IPS-20b (cell line): ENCODE measurements around the gene NMT1.

Experiments
- H3K27ac ChIP-seq: one replicate; pipeline ENCODE4 v1.5.1; 2013; ENCODE audit warnings: low read length
- H3K27me3 ChIP-seq: 2 replicates; pipeline ENCODE4 v1.6.1; 2013; ENCODE audit warnings: mild to moderate bottlenecking, low read length, inconsistent platforms; ENCODE audit not compliant: insufficient read depth
- H3K36me3 ChIP-seq: 2 replicates; pipeline ENCODE4 v1.6.1; 2013; ENCODE audit warnings: low read depth, mild to moderate bottlenecking, inconsistent platforms, low read length, moderate library complexity; ENCODE audit not compliant: insufficient read depth
- H3K4me1 ChIP-seq: 2 replicates; pipeline ENCODE4 v1.6.1; 2013; ENCODE audit warnings: mild to moderate bottlenecking, control low read depth, inconsistent platforms, low read length, moderate library complexity; ENCODE audit not compliant: insufficient read depth
- H3K4me3 ChIP-seq: 2 replicates; pipeline ENCODE4 v1.5.1; 2013; ENCODE audit warnings: mild to moderate bottlenecking, low read length, inconsistent platforms
- H3K9ac ChIP-seq: 2 replicates; pipeline ENCODE4 v1.6.1; 2013; ENCODE audit warnings: low read depth, mild to moderate bottlenecking, inconsistent platforms, low read length, moderate library complexity
- H3K9me3 ChIP-seq: 2 replicates; pipeline ENCODE4 v1.6.1; 2013; ENCODE audit warnings: mild to moderate bottlenecking, low read depth, low read length, inconsistent platforms; ENCODE audit not compliant: insufficient read depth

The NMT1 gene

DNA sequence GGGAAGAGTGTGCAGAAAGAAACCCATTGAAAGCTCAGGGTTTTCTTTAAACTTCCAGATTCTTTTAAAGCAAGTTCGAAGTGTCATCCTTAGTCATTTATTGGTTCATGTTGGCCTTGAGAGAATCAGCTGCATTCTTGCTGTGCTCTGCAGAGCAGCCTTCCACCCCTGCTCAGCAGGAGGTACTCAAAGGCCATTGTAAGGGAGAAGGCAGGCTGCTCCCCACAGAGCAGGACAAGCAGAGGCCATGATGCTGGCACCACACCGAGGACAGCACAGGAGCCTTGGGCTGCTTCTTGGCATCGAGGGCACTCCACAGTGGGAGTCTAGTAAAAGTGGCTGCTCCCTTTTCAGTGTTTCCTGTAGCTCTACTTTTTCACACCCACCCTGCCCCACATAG is 29.6 kb downstream of the NMT1 start:
- peaks cover 4% of the 10 kb centered on the region for H3K4me1 ChIP-seq
- H3K36me3 ChIP-seq = peaks cover 89% of the 10 kb centered on the region
- no peaks in the 10 kb centered on the region for H3K27me3 ChIP-seq
- H3K27ac ChIP-seq = no peak overlapping the region
- H3K9ac ChIP-seq = peak overlapping the region; percentile 17; the same call in 1 of the 2 replicates
- no peaks in the 10 kb centered on the region for H3K9me3 ChIP-seq
- peak overlapping the region; percentile 19; the same call in 1 of the 2 replicates for H3K4me3 ChIP-seq

- Histone ChIP-seq H3K4me1 (peaks cover 4% of the 10 kb centered on the region), H3K9ac (no peak overlapping the region), H3K36me3 (peaks cover 91% of the 10 kb centered on the region), H3K9me3 (no peaks in the 10 kb centered on the region), H3K27me3 (no peaks in the 10 kb centered on the region), H3K27ac (no peak overlapping the region), H3K4me3 (no peak overlapping the region)
Observed at GRCh38 chr17:45091778-45092425, 30.8 kb downstream of the NMT1 start.

- Histone ChIP-seq H3K36me3 (peaks cover 91% of the 10 kb centered on the region), H3K4me1 (peaks cover 4% of the 10 kb centered on the region), H3K9ac (no peak overlapping the region), H3K27ac (no peak overlapping the region), H3K27me3 (no peaks in the 10 kb centered on the region), H3K4me3 (no peak overlapping the region), H3K9me3 (no peaks in the 10 kb centered on the region)
Observed at GRCh38 chr17:45092911-45093430, 31.9 kb downstream of the NMT1 start.

DNA sequence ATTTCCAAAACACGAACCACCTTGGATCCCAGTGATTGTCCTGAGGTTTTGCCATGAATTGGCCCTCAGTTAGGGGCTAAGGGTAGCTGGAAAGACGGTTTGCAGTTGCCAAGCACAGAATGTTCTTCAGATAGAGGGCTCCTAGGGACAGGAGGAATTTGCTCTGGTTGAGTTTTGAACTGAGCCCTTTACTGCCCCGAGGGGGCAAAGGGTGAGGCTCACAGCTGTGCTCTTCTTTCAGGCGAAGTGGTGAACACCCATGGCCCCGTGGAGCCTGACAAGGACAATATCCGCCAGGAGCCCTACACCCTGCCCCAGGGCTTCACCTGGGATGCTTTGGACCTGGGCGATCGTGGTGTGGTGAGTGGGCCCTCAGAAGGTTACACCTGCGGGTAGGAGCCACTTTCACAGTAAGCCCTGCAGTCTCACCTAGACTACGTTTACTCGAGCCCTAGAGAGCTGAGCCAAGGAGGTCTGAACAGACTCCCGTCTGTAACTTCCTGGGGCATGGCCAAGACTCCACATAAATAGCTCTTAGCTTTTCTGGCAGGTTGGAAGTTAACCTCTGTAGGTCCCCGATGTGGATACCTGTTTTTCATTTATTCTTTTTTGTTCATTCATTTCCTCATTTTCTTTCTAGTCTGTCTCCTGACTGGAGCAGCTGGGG is 32.5 kb downstream of the NMT1 start:
- peaks cover 4% of the 10 kb centered on the region for H3K4me1 ChIP-seq
- no peaks in the 10 kb centered on the region for H3K9me3 ChIP-seq
- no peaks in the 10 kb centered on the region for H3K27me3 ChIP-seq
- H3K9ac ChIP-seq = no peak overlapping the region
- no peak overlapping the region for H3K27ac ChIP-seq
- H3K4me3 ChIP-seq = no peak overlapping the region
- H3K36me3 ChIP-seq = peaks cover 91% of the 10 kb centered on the region

DNA sequence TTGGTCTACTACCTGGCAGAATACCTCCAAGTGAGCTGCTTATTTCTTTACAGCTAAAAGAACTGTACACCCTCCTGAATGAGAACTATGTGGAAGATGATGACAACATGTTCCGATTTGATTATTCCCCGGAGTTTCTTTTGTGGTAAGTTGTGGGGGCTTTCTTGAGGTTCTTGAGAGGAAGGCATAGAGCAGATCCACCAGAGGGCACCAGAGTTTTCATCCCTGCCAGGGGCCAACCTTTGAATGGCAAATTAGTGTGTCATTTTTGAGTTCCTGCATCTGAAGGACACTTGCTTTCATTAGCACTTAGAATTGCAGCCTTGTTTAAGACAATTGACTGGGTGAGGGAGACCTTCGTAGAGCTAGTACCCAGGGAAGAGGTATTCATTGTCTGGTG is 35.0 kb downstream of the NMT1 start:
- no peak overlapping the region for H3K9ac ChIP-seq
- peaks cover 86% of the 10 kb centered on the region for H3K36me3 ChIP-seq
- H3K4me1 ChIP-seq = no peaks in the 10 kb centered on the region
- no peak overlapping the region for H3K27ac ChIP-seq
- H3K9me3 ChIP-seq = no peaks in the 10 kb centered on the region
- H3K27me3 ChIP-seq = no peaks in the 10 kb centered on the region
- no peak overlapping the region for H3K4me3 ChIP-seq

DNA sequence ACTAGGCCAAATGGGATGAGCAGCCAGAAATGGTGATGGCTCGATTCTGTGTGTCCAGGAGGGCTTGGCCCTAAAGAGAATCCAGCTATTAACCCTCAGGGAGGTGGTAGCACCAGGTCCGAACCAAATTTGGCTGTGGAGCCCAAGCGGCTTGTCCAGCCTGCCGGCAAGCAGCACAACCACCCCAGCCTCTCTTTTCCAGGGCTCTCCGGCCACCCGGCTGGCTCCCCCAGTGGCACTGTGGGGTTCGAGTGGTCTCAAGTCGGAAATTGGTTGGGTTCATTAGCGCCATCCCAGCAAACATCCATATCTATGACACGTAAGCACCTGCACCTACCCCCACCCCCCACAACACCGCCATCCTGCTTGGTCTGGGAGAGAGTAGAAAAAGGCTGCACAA is 35.8 kb downstream of the NMT1 start:
- Histone ChIP-seq H3K4me1 (no peaks in the 10 kb centered on the region), H3K27ac (no peak overlapping the region), H3K36me3 (peaks cover 86% of the 10 kb centered on the region)

GRCh38 chr17:45098081-45098868 is 37.2 kb downstream of the NMT1 start:
- no peak overlapping the region for H3K9ac ChIP-seq
- no peaks in the 10 kb centered on the region for H3K9me3 ChIP-seq
- H3K27me3 ChIP-seq = no peaks in the 10 kb centered on the region
- no peaks in the 10 kb centered on the region for H3K4me1 ChIP-seq
- H3K36me3 ChIP-seq = peaks cover 86% of the 10 kb centered on the region
- H3K27ac ChIP-seq = no peak overlapping the region
- no peak overlapping the region for H3K4me3 ChIP-seq

More for the DNA sequence above, 35.8 kb downstream of the NMT1 start:
- Histone ChIP-seq H3K9me3 (no peaks in the 10 kb centered on the region), H3K4me3 (no peak overlapping the region), H3K27me3 (no peaks in the 10 kb centered on the region), H3K9ac (no peak overlapping the region)

GRCh38 chr17:45098869-45099616 is 37.9 kb downstream of the NMT1 start:
- Histone ChIP-seq H3K9ac (no peak overlapping the region), H3K27ac (no peak overlapping the region), H3K4me3 (no peak overlapping the region), H3K27me3 (no peaks in the 10 kb centered on the region), H3K9me3 (no peaks in the 10 kb centered on the region), H3K36me3 (peaks cover 86% of the 10 kb centered on the region), H3K4me1 (no peaks in the 10 kb centered on the region)

DNA sequence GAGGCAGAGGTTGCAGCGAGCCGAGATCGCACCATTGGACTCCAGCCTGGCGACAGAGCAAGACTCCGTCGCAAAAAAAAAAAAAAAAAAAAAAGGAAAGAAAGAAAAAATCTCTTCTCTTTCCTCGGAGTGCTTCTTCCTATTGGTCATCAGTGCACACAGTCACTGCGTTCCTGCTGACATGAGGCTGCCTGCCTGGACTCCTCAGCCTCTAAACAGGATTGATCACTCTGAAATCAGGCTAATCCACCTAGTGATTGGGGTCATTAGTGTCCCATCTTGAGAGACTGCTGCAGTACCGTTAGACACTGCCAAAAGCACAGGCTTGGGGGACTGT is 40.4 kb downstream of the NMT1 start:
- Histone ChIP-seq H3K36me3 (peaks cover 91% of the 10 kb centered on the region), H3K4me3 (no peak overlapping the region), H3K4me1 (no peaks in the 10 kb centered on the region), H3K27me3 (no peaks in the 10 kb centered on the region), H3K27ac (no peak overlapping the region), H3K9ac (no peak overlapping the region), H3K9me3 (no peaks in the 10 kb centered on the region)

DNA sequence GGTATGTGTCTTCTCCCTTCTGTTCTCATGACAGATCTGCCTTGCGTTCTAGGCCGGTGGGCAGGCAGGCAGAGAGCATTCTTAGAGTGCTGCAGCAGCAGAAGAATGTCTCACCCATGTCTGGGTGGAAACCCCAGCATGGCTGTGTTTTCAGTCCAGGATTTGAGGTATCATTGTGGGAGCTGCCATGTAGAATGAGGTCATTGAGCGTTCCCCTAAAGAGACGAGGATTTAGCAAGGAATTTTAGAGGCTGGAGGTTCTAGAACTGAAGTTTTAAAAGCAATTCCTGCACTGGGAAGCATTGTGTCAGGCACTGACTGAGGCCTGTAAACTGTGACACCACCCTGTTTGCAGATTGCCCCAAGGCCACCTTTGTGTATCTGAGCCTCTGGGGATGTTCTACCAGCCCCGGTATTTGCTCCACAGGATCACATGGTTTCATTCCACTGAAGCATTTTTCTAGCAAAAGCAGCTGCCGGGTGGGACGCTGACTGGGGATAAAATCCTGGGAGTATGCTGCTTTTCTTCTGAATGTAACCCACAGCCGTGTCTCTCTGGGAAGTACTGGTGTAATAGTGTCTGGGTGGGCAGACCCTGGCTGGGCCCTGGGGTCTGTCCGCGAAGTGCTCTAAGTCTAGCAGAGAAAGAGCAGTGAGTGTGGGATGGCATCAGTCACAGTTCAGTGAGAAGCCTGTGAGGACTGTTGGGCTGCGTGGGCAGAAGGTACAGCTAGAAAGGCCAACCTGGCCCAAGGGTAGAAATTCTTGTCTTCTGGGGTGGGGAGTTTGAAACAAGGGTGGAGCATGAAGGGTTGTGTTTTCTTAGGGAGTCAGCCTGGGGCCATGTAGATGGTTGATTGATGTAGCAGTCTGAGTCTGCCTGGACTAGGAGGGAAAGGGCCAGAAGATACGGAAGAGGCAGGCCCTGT is 41.0 kb downstream of the NMT1 start:
- Histone ChIP-seq H3K9ac (no peak overlapping the region), H3K4me1 (no peaks in the 10 kb centered on the region), H3K36me3 (peaks cover 91% of the 10 kb centered on the region), H3K4me3 (no peak overlapping the region), H3K9me3 (no peaks in the 10 kb centered on the region), H3K27me3 (no peaks in the 10 kb centered on the region), H3K27ac (no peak overlapping the region)
